8988T (cell line): ENCODE data around the gene FLOT2.
"Not testable (repeated sequence)": the region's sequence is repeated elsewhere in the genome, so short reads cannot be mapped to it uniquely, and the experiment has no call there.

ENCODE experiments used
- DNase-seq: peaks from one replicate; pipeline ENCODE4 v3.0.0; 2011

FLOT2 gene

GRCh38 chr17:28916302-28916934 is 18.9 kb upstream of the FLOT2 start:
- DNase-seq = no peak

DNA sequence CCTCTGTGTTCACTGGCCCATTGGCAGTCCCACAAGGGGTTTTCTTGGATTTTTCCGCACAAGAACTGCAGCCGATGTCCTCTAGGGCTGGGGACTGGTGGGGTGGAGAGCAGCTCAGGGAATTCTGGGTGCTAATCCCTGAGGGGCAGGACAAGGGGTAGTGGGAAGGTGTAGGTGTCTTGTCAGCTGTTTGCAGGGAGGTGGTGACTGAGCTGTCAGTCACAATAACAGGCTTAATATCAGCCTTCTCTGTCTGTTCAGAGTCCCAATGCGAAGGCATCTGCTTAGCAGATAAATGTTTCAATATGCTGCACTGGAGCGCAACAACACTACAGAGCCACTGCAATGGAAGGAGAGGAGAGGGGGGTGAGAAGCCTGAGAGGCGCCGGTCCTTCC is 15.4 kb upstream of the FLOT2 start:
- DNase-seq = no peak

DNA sequence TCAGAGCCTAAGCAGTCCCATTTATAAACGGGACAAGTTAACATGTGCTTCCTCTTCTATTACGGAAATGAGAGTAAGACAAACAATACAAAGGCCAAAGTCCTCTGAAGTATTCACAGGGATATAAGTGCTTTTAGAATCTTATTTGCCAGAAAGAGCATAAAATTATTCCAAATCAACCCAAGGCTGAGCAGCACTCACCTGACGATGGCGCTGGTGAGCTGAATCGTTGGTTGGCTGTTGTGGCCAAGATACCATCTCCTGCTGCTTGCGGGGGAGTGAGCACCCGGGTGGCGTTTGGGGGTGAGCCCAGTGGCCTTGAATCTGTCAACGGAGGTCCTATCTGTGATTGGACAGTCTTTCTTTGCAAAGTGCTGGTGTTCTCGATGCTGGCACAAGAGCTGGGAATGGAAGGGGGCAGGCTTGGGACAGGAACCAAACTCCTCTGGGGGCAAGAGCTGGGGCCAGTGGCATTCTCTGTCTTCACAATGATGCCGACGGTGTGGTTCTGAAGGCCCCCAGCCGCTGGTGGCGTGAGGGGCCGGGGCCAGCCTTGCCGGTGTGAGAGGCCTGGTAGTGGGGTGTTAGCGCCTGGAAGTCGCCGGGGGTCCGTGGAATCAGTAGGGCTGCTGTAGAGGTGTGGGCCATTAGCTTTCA is 14.9 kb upstream of the FLOT2 start:
- DNase-seq = no peak

DNA sequence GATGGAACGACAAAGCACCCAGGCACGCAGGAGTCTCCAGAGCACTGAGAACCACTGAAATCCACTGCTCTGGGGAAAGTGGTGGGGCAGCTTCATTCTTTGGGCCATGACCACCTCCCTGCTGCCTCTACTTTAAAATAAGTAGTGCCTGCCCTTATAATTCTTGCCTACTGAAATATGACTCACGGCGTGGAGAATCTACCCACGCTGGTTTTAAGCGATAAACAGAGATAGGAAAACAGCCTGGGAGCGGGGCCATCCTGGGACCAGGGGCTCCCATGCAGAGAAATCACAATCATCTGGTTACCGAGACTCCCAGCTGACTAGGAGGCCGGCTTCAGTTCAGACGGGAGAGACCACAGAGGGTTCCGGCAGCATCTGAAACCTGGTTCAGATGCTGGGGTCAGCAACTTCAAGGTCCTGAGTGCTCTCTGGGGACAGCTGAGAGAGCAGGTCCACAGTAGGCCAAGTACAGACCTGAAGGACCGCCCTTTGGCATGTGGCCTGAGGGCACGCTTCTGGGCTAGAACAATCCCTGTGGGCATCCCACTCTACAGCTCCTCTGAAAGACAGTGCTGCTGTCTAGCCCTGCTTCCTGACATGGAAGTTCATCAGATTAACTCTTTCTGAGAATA is 14.0 kb upstream of the FLOT2 start:
- DNase-seq = no peak

GRCh38 chr17:28910534-28910933 is 13.0 kb upstream of the FLOT2 start:
- DNase-seq = no peak

GRCh38 chr17:28908640-28909167 is 11.2 kb upstream of the FLOT2 start:
- DNase-seq = no peak

DNA sequence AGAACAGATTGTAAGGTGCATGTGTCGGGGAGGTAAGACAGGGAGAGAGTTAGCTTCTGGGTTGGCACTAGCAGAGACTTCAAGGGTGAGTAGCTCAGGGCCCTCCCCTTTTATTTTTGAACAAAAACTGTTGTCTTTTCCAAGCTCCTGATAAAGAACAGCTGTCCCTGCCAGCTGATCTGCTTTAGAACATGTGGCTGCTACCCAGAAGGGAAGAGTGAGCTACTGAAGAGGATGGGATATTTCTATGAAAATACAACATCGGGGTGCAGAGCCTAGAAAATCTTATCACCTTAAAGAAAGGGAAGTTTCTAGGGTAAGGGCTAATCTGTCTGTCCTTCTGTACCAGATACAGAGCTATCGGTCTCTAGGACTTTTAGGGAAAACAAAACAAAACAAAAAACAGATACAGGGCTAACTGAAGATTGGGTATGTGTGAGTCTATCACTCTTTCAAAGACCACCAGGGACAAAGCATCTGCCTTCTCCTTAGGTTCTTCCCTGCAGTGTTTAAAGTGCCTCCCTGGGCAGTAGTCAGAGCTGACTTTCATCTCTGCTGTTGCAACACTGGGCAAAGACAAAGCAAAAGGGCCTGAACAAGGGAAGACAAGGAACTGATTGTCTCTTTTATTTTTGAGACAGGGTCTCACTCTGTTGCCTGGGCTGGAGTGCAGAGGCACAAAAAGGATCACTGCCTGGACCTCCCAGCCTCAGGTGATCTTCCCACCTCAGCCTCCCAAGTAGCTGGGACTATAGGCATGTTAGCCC is 10.4 kb upstream of the FLOT2 start:
- peak; percentile 5 for DNase-seq

- DNase-seq = peak; percentile 13
These were observed 9.3 kb upstream of the FLOT2 start for GRCh38 chr17:28906706-28907438.

- peak; percentile 16 for DNase-seq
These were observed 8.7 kb upstream of the FLOT2 start for GRCh38 chr17:28906276-28906675.

GRCh38 chr17:28904800-28905199 is 7.3 kb upstream of the FLOT2 start:
- no peak for DNase-seq

- DNase-seq = not testable (repeated sequence)
These were observed 6.0 kb upstream of the FLOT2 start for GRCh38 chr17:28903546-28903841.

- peak; percentile 98 for DNase-seq
These were observed 5.4 kb upstream of the FLOT2 start, which contains the start of gene DHRS13 for GRCh38 chr17:28902819-28903545. TSS of gene DHRS13 (minus strand) at chr17:28903079. CDS start at chr17:28902944, 135 bp downstream.

DNA sequence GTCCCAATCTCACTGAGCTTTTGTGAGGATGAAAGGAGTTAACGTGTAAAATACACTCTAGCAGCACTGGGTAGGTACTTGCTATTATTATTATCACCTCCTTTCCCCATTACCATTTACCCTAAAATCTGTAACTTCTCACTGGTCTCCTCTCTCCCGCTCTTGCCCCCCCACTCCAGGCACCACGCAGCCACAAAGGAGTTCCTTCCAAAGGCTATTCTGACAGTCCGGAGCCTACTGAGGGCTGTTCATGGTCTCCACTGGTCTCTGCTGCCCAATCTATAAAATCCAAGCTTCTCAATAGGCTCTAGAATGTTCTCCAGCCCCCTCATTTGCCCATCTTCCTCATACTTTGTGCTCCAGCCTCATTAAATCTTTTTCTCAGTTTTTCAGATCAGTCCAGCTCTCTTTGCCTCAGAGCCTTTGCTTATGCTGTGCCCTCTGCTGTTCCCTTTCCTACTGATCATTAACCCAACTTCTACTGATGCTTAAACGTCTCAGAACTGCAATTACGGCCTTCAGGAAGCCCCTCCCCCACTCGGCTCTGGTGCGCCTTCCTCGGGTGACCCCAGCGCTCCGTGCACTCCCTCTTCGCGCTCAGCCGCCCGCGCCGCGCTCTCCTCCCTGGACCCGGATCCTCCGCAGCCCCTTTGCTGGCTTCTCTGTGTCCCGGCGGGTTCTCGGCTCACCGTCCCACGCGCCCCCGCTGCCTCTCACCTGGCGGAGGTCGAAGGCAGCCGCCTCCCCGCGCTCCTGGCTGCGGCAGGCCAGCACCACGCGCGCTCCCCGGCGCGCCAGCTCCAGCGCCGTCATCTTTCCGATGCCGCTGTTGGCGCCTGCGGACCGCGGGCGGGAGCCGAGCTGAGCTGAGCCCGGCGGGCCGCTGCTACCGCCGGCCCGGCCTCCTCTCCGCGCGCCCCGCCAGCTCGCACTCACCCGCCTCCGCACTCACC is 4.6 kb upstream of the FLOT2 start:
- DNase-seq = peak; percentile 71

DNA sequence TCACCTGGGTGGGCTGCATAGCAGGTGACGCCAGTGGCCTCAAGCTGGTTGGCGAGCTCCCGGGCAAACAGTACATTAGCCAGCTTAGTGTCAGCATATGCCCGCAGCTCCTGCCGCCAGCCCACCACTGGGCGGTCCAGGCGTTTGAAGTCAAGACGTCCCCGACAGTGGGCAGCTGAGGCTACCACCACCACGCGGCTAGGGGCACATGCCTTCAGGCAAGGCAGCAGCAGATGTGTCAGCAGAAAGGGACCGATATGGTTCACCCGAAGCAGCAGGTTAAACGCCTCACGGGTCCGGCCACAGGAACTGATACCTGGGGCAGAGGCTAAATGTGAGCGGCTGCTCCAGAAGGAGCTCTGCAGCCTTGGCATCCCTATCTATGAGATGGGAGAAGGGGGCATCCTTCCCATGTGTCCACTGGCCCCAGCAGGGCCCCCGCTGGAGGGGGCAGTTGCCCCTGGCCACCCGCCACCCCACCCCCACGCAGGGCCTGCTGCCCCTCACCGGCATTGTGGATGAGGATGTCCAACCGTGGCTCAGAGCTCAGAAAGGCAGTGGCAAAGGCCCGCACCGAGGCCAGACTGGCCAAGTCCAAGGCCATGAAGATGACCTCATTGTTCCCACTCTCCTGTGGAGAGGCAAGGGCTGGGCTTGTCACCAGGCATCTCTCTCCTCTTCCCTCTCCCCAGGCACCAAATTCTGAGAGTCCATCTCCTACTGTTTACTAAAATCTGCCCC is 3.6 kb upstream of the FLOT2 start:
- DNase-seq = no peak

- DNase-seq = no peak
These were observed 1.8 kb upstream of the FLOT2 start for GRCh38 chr17:28899212-28899815.

GRCh38 chr17:28898527-28898955 is 1.0 kb upstream of the FLOT2 start:
- no peak for DNase-seq

DNA sequence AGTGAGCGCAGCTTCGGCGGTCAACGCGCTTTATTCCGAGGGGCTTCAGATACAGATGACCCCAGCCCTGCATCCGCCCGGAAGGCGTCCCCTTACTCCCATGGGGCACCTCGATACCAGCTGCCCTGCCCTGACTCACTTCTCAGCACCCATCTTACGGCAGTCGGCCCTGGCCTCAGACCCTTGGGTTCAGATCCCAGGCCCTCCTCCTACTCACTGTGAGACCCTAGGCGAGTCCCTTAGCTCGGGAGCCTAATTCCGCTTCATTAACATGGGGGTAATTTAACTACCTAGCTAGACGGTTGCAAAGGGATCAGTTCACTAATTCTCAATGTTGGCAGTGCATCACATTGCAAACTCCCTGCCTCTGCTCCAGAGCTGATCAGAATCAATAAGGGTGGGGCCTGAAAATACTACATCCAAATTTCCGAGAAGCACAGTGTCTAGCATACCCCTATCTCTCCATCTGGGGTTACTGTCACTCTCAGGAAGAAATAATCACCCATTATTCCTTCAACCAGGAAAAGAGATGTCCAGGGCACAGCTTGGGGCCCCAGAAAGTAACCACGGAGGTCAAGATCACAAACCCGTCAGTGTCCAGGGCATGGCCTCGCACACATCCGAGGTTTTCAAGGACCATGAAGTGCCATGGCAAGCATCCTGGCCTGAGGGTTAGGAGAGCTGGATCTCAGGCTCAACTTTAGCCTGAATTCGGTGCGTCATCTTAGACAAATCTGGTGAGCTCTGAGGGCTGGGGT is 415 bp upstream of the FLOT2 start:
- no peak for DNase-seq

DNA sequence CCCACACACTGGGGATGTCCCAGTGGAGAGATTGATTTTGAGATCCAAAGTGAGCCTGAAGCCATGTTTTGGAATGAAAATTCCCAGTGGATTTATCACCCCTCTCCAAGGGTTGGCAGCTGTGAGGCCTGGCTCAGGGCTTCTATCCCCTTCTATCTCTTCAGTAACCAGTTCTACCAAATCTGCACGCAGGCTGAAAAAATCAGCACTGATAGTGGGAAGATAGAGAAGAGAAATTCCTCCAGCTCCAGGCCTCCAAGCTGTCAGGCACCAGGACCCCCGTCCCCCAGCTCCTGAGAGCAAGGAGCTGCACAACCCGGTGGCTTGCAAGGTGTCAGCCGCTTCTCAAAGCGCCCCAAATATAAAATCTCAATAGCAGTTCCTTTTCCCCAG is 1.0 kb downstream of the FLOT2 start:
- no peak for DNase-seq
